RPMI8226 (cell line): ENCODE measurements around the gene OLFML3.
"Not testable (repeated sequence)": the region's sequence is repeated elsewhere in the genome, so short reads cannot be mapped to it uniquely, and the experiment has no call there.

ENCODE experiments used
- DNase-seq: peaks from one replicate; pipeline ENCODE4 v3.0.0-alpha.2; 2015

OLFML3 gene

GRCh38 chr1:113993766-113994165, 14.5 kb downstream of the OLFML3 start:
- DNase-seq, result no peak

- DNase-seq, result no peak
Observed at GRCh38 chr1:113995382-113995781, 16.1 kb downstream of the OLFML3 start.

GRCh38 chr1:113998361-113998760, 19.1 kb downstream of the OLFML3 start:
- DNase-seq, result no peak

GRCh38 chr1:113999233-113999632, 20.0 kb downstream of the OLFML3 start:
- DNase-seq, result no peak

- no peak for DNase-seq
Observed at GRCh38 chr1:113999799-114000198, 20.5 kb downstream of the OLFML3 start.

- DNase-seq, result no peak
Observed at GRCh38 chr1:114000406-114000805, 21.1 kb downstream of the OLFML3 start.

GRCh38 chr1:114002492-114003239, 23.4 kb downstream of the OLFML3 start:
- no peak for DNase-seq

- no peak for DNase-seq
Observed at GRCh38 chr1:114003431-114003830, 24.2 kb downstream of the OLFML3 start.

- DNase-seq, result not testable (repeated sequence)
Observed at GRCh38 chr1:114006825-114007224, 27.6 kb downstream of the OLFML3 start.

GRCh38 chr1:114008480-114008941, 29.2 kb downstream of the OLFML3 start:
- no peak for DNase-seq

GRCh38 chr1:114008993-114009392, 29.7 kb downstream of the OLFML3 start:
- DNase-seq, result no peak

GRCh38 chr1:114009393-114009792, 30.1 kb downstream of the OLFML3 start:
- DNase-seq, result no peak

GRCh38 chr1:114010433-114011184, 31.3 kb downstream of the OLFML3 start:
- no peak for DNase-seq

GRCh38 chr1:114011796-114012195, 32.5 kb downstream of the OLFML3 start:
- DNase-seq, result no peak

GRCh38 chr1:114015075-114015474, 35.8 kb downstream of the OLFML3 start:
- DNase-seq, result no peak

- DNase-seq, result not testable (repeated sequence)
Observed at GRCh38 chr1:114019724-114020123, 40.5 kb downstream of the OLFML3 start.

- no peak for DNase-seq
Observed at GRCh38 chr1:114021665-114022099, 42.4 kb downstream of the OLFML3 start.

GRCh38 chr1:114022877-114023276, 43.6 kb downstream of the OLFML3 start:
- no peak for DNase-seq

GRCh38 chr1:114023377-114023776, 44.1 kb downstream of the OLFML3 start:
- no peak for DNase-seq

- no peak for DNase-seq
Observed at GRCh38 chr1:114024049-114024448, 44.8 kb downstream of the OLFML3 start.

GRCh38 chr1:114025609-114026401, 46.5 kb downstream of the OLFML3 start:
- no peak for DNase-seq

- DNase-seq, result no peak
Observed at GRCh38 chr1:114026797-114027196, 47.5 kb downstream of the OLFML3 start.
